HG03280 (cell line): ENCODE measurements around the gene EDNRB.

Experiments used
- ATAC-seq: cut with Tn5 transposase; IDR thresholded peaks from one replicate; pipeline ENCODE4 v1.9.1; 2021; ENCODE audit warnings: mild to moderate bottlenecking, moderate library complexity; ENCODE audit not compliant: unreplicated experiment

The EDNRB gene

GRCh38 chr13:77898097-77898496 is 20.5 kb downstream of the EDNRB start:
- ATAC-seq, result peak; percentile 98

- no peak for ATAC-seq
Measured at GRCh38 chr13:77896977-77897376, 21.7 kb downstream of the EDNRB start.

- ATAC-seq, result no peak
Measured at GRCh38 chr13:77896536-77896935, 22.1 kb downstream of the EDNRB start.

- no peak for ATAC-seq
Measured at GRCh38 chr13:77894743-77895142, 23.9 kb downstream of the EDNRB start.

GRCh38 chr13:77893066-77893465 is 25.6 kb downstream of the EDNRB start:
- no peak for ATAC-seq

GRCh38 chr13:77892491-77892890 is 26.1 kb downstream of the EDNRB start:
- ATAC-seq, result no peak

- ATAC-seq, result no peak
Measured at GRCh38 chr13:77891486-77891885, 27.1 kb downstream of the EDNRB start.

GRCh38 chr13:77891041-77891440 is 27.6 kb downstream of the EDNRB start:
- no peak for ATAC-seq

GRCh38 chr13:77883328-77883727 is 35.3 kb downstream of the EDNRB start:
- ATAC-seq, result no peak

GRCh38 chr13:77878190-77878589 is 40.4 kb downstream of the EDNRB start:
- ATAC-seq, result no peak

- no peak for ATAC-seq
Measured at GRCh38 chr13:77876176-77876575, 42.5 kb downstream of the EDNRB start.

- no peak for ATAC-seq
Measured at GRCh38 chr13:77874406-77874805, 44.2 kb downstream of the EDNRB start.

GRCh38 chr13:77872995-77873394 is 45.6 kb downstream of the EDNRB start:
- ATAC-seq, result no peak

GRCh38 chr13:77871596-77871995 is 47.0 kb downstream of the EDNRB start:
- no peak for ATAC-seq

GRCh38 chr13:77868717-77869116 is 49.9 kb downstream of the EDNRB start:
- no peak for ATAC-seq

- ATAC-seq, result no peak
Measured at GRCh38 chr13:77866971-77867370, 51.7 kb downstream of the EDNRB start.

GRCh38 chr13:77865622-77866021 is 53.0 kb downstream of the EDNRB start:
- no peak for ATAC-seq

GRCh38 chr13:77863144-77863543 is 55.5 kb downstream of the EDNRB start:
- no peak for ATAC-seq

- ATAC-seq, result no peak
Measured at GRCh38 chr13:77861741-77862140, 56.9 kb downstream of the EDNRB start.

GRCh38 chr13:77860507-77860981 is 58.1 kb downstream of the EDNRB start:
- ATAC-seq, result no peak

GRCh38 chr13:77859450-77859849 is 59.2 kb downstream of the EDNRB start:
- no peak for ATAC-seq

- no peak for ATAC-seq
Measured at GRCh38 chr13:77857531-77858209, 61.0 kb downstream of the EDNRB start.

- ATAC-seq, result no peak
Measured at GRCh38 chr13:77853703-77854102, 64.9 kb downstream of the EDNRB start.
